Gastrocnemius medialis (tissue), 4 donors: ENCODE measurements around the gene EPHB2. TPM values are rescaled to one million over a fixed set of nuclear protein-coding genes. Genes with fewer than 3 reads are reported as not detected.

Source experiments
- ATAC-seq, 2 donors: fragments of 150-250 bp; one replicate each; pipeline ENCODE4 v1.9.1; 2016
- DNase-seq, 2 donors: peaks; one replicate each; pipeline ENCODE4 v3.0.0-alpha.2; 2019
- H3K27ac ChIP-seq, 4 donors: fragments of 200-600 bp; sonication (generic); 1 replicate in 1 of 4; 2 replicates in 3 of 4; pipeline ENCODE4 v1.5.1; 2016 to 2018; ENCODE audit warnings: mild to moderate bottlenecking in 2 of 4, moderate library complexity in 1 of 4
- H3K27me3 ChIP-seq, 3 donors: fragments of 200-600 bp; sonication (generic) in 2 of 3; 1 replicate in 1 of 3; 2 replicates in 2 of 3; pipeline versions ENCODE4 v1.5.1 to v1.6.0; 2016 to 2019; ENCODE audit warnings: mild to moderate bottlenecking in 1 of 3, moderate library complexity in 1 of 3
- H3K36me3 ChIP-seq, 2 donors: fragments of 200-600 bp; sonication (generic) in 1 of 2; one replicate each; pipeline ENCODE4 v1.5.1; 2017 to 2018
- H3K4me1 ChIP-seq, 2 donors: fragments of 200-600 bp; sonication (generic) in 1 of 2; one replicate each; pipeline ENCODE4 v1.5.1; 2016 to 2017; ENCODE audit warnings: mild to moderate bottlenecking in 2 of 2
- H3K4me3 ChIP-seq, 4 donors: fragments of 200-600 bp; sonication (generic) in 3 of 4; 1 replicate in 1 of 4; 2 replicates in 3 of 4; pipeline ENCODE4 v1.5.1; 2016 to 2019; ENCODE audit warnings: mild to moderate bottlenecking in 2 of 4
- H3K9me3 ChIP-seq, 3 donors: fragments of 200-600 bp; sonication (generic) in 2 of 3; 1 replicate in 1 of 3; 2 replicates in 2 of 3; pipeline ENCODE4 v1.5.1; 2016 to 2019
- CTCF ChIP-seq, 5 experiments: fragments of 450-650 bp in 3 of 5; fragments of 200-600 bp in 2 of 5; sonication (generic) in 2 of 5; IDR thresholded peaks in 4 of 5; conservative IDR thresholded peaks in 1 of 5; 1 replicate in 4 of 5; 2 replicates in 1 of 5; pipeline ENCODE4 v1.5.1; 2016 to 2019; ENCODE audit warnings: antibody characterized with exemption in 5 of 5, mild to moderate bottlenecking in 3 of 5, moderate library complexity in 3 of 5
- POLR2A ChIP-seq, 2 donors: fragments of 450-650 bp; IDR thresholded peaks; one replicate each; pipeline ENCODE4 v1.6.1; 2017; ENCODE audit warnings: antibody characterized with exemption in 2 of 2, mild to moderate bottlenecking in 2 of 2, moderate library complexity in 2 of 2
- in situ Hi-C, 4 donors: fragments of 200-750 bp; cut with MboI; loops; one replicate each; pipeline versions ENCODE4 v1.15.0 to v1.8.0; 2017; ENCODE audit warnings: low sequenced_read_pairs in 4 of 4
- intact Hi-C: fragments of 100-400 bp; cut with DNase I; formaldehyde crosslinking; loops from one replicate; pipeline ENCODE4 v1.15.1; 2023; ENCODE audit warnings: low total_unique reads
- total RNA-seq, 4 donors: library from RNA; depleted of rRNA; stranded (reverse); fragments of >200 nt; gene quantifications; one replicate each; pipeline versions ENCODE4 v1.1.0 to v1.2.3, GENCODE V29; 2016

EPHB2 gene
- total RNA-seq, 4 donors from 2014 or later = 0.07 to 0.58 (median 0.24) TPM; not detected in 1

- ATAC-seq = no peak
- in situ Hi-C loops = no loop called here
- H3K27me3 ChIP-seq = peaks cover 15 to 24% (median 22%) of the 10 kb centered on the region in 3 donors
Measured at GRCh38 chr1:22957066-22957465, 246.4 kb downstream of the EPHB2 start.

GRCh38 chr1:22958556-22958955 lies 247.9 kb downstream of the EPHB2 start:
- intact Hi-C loops = no loop called here
- H3K4me1 ChIP-seq = no peaks in the 10 kb centered on the region
- H3K36me3 ChIP-seq = no peaks in the 10 kb centered on the region
- ATAC-seq = no peak
- TF ChIP-seq POLR2A (IDR thresholded peaks at IDR 0.05) = no peak
- TF ChIP-seq CTCF (IDR thresholded peaks at IDR 0.05 in 4 of 5, conservative IDR thresholded peaks at IDR 0.05 in 1 of 5) = no peak
- no peak for DNase-seq
- H3K27me3 ChIP-seq = peaks cover 4 to 14% (median 8%) of the 10 kb centered on the region in 3 donors
- no peak overlapping the region for H3K4me3 ChIP-seq
- in situ Hi-C loops = no loop called here
- H3K27ac ChIP-seq = no peak overlapping the region
- H3K9me3 ChIP-seq = no peaks in the 10 kb centered on the region

More at GRCh38 chr1:22957066-22957465, 246.4 kb downstream of the EPHB2 start:
- Histone ChIP-seq H3K36me3 (no peaks in the 10 kb centered on the region), H3K4me1 (no peaks in the 10 kb centered on the region), H3K4me3 (no peak overlapping the region), H3K9me3 (no peaks in the 10 kb centered on the region), H3K27ac (no peak overlapping the region)
- intact Hi-C loops = no loop called here
- TF ChIP-seq CTCF (IDR thresholded peaks at IDR 0.05 in 4 of 5, conservative IDR thresholded peaks at IDR 0.05 in 1 of 5) = no peak
- no peak for TF ChIP-seq POLR2A (IDR thresholded peaks at IDR 0.05)
- DNase-seq = no peak

GRCh38 chr1:22959545-22960360 lies 249.1 kb downstream of the EPHB2 start:
- no peak overlapping the region for H3K4me3 ChIP-seq
- intact Hi-C loops (no loop called here), in situ Hi-C loops (no loop called here)
- H3K27me3 ChIP-seq = peaks cover 0 to 4% (median 0%) of the 10 kb centered on the region in 3 donors
- H3K36me3 ChIP-seq = no peaks in the 10 kb centered on the region
- H3K27ac ChIP-seq = no peak overlapping the region
- DNase-seq (no peak), ATAC-seq (no peak)
- H3K4me1 ChIP-seq = no peaks in the 10 kb centered on the region
- H3K9me3 ChIP-seq = no peaks in the 10 kb centered on the region
- TF ChIP-seq POLR2A (IDR thresholded peaks at IDR 0.05) (no peak), CTCF (IDR thresholded peaks at IDR 0.05 in 4 of 5, conservative IDR thresholded peaks at IDR 0.05 in 1 of 5) (no peak)

- intact Hi-C loops (no loop called here), in situ Hi-C loops (no loop called here)
- Histone ChIP-seq H3K4me3 (no peak overlapping the region), H3K27ac (no peak overlapping the region), H3K9me3 (no peaks in the 10 kb centered on the region), H3K27me3 (peaks cover 0 to 4% (median 0%) of the 10 kb centered on the region in 3 donors), H3K36me3 (no peaks in the 10 kb centered on the region), H3K4me1 (no peaks in the 10 kb centered on the region)
- no peak for TF ChIP-seq POLR2A (IDR thresholded peaks at IDR 0.05)
- TF ChIP-seq CTCF (IDR thresholded peaks at IDR 0.05 in 4 of 5, conservative IDR thresholded peaks at IDR 0.05 in 1 of 5) = no peak
- ATAC-seq (no peak), DNase-seq (no peak)
Measured at GRCh38 chr1:22962558-22962957, 251.9 kb downstream of the EPHB2 start.
